Pancreas (tissue), 10 donors: ENCODE data around the gene TBX2. TPM values are rescaled to one million over a fixed set of nuclear protein-coding genes. Genes with fewer than 3 reads are reported as not detected.

Experiments used
- ATAC-seq, 4 donors: fragments of 200-7000 bp; cut with Tn5 transposase; one replicate each; pipeline versions ENCODE4 v1.8.0 to v1.9.1; 2020; ENCODE audit warnings: mild to moderate bottlenecking in 4 of 4, moderate library complexity in 4 of 4
- DNase-seq, 6 donors: peaks; one replicate each; pipeline ENCODE4 v3.0.0-alpha.2; 2020
- FAIRE-seq: peaks from 2 replicates; lab custom pipeline; 2012; peaks lifted over from hg19 to GRCh38; lab: Jason Lieb, UNC
- H3K27ac ChIP-seq, 4 donors: fragments of 200-600 bp; sonication (generic); 1 replicate in 3 of 4; 2 replicates in 1 of 4; pipeline versions ENCODE4 v1.5.0 to v1.8.0; 2020
- H3K27me3 ChIP-seq, 4 donors: fragments of 200-600 bp; one replicate each; pipeline ENCODE4 v1.8.0; 2021
- H3K36me3 ChIP-seq, 3 donors: fragments of 200-600 bp; sonication (generic) in 1 of 3; one replicate each; pipeline versions ENCODE4 v1.5.0 to v1.8.0; 2020 to 2021
- H3K4me1 ChIP-seq, 3 donors: fragments of 200-600 bp; one replicate each; pipeline ENCODE4 v1.8.0; 2021
- H3K4me3 ChIP-seq, 4 donors: fragments of 200-600 bp; sonication (generic) in 2 of 4; one replicate each; pipeline versions ENCODE4 v1.5.0 to v1.8.0; 2020 to 2021
- H3K9me3 ChIP-seq, 4 donors: fragments of 200-600 bp; one replicate each; pipeline ENCODE4 v1.8.0; 2021
- WGBS, 2 donors: extraction: QIAGEN DNeasy Blood & Tissue Kit; methylation state at CpG; one replicate each; pipeline ENCODE4 v1.1.7; 2013; 5-methylcytosine and 5-hydroxymethylcytosine counted together
- intact Hi-C, 3 donors: fragments of 100-400 bp; cut with DNase I; formaldehyde crosslinking; loops; one replicate each; pipeline versions ENCODE4 v1.11.1 to v1.14.2; 2022
- polyA plus RNA-seq, 2 donors: library from polyadenylated mRNA; stranded (reverse); fragments of 200-250 nt; gene quantifications; one replicate each; pipeline ENCODE4 v1.2.3, GENCODE V29; 2013
- total RNA-seq, 6 donors: library from RNA; stranded (reverse); fragmentation: NEBNext Ultra II Directional in 4 of 6; extraction: Animal tissue kit (Norgen Biotek cat#: 25700) in 4 of 6; gene quantifications; one replicate each; pipeline versions ENCODE4 v1.2.1 to v1.2.4, GENCODE V29; 2021 to 2023
- TF ChIP-seq, protein P1 (sequence below), 4 donors: fragments of 200-600 bp; sonication (generic) in 3 of 4; IDR thresholded peaks; one replicate each; pipeline versions ENCODE4 v1.5.0 to v1.8.0; 2021; ENCODE audit warnings: antibody characterized with exemption in 4 of 4
- donor health status: healthy with polysubstance abuse.
- donor health status: DM: no; HTN: no; CAD: no; lungs with moderate emphysema.
- donor health status: DM: no; HTN: no; CAD: no.
- donor health status: control.
- donor health status: control.
- donor health status: Bipolar disorder and iron deficiency.
- donor health status: DM: yes; HTN: yes; CAD: no.
- donor health status: DM: no; HTN: no; CAD: no.
- donor health status: DM: no; HTN: no; CAD: no.
- donor health status: DM: yes; HTN: yes; CAD: no.

The TBX2 gene
- total and polyA plus RNA-seq, 8 donors, result 1.2 to 12.1 (median 2.7) TPM

DNA sequence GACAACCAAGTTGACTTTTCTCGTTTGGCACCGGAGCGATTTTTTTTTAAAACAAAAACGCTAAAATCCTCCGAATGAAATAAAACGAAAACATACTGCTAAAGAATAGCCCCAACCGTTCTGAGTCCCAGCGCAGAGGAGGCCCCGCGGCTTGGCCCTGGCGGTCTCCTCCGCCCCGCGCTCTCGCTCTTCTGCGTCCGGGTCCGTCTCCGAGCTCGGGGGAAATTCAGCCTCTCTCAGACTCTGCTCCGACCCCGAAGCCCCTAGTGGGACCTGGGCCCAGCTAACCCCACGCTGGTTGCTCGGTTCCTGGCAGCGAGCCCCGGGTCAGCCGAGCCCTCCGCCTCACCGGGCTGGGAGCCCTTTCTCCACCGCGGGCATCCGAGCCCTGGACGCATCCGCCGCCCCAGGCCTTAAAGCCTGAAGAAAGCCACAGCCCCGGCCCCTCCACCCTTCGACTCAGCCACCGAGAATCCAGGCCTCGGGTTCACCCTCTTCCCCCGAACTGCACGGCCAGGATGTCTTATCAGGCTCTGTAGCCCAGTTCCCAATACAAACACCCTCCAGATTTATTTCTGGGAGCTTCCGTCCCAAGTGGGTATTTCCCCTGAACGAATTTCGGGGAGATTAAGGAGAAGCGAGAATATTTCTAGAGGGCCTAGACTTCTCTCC is 1.2 kb downstream of the TBX2 start:
- Histone ChIP-seq H3K4me3 (peak overlapping the region; percentile 3 to 62 (median 28)), H3K9me3 (no peaks in the 10 kb centered on the region), H3K27me3 (peaks cover 0 to 49% (median 11%) of the 10 kb centered on the region in 4 donors), H3K36me3 (no peaks in the 10 kb centered on the region), H3K27ac (no peak overlapping the region), H3K4me1 (peaks cover 0 to 25% (median 13%) of the 10 kb centered on the region in 3 donors)
- WGBS, 2 donors, result 9% methylated on average over 45 of the region's 45 CpGs
- TF ChIP-seq, protein P1, sequence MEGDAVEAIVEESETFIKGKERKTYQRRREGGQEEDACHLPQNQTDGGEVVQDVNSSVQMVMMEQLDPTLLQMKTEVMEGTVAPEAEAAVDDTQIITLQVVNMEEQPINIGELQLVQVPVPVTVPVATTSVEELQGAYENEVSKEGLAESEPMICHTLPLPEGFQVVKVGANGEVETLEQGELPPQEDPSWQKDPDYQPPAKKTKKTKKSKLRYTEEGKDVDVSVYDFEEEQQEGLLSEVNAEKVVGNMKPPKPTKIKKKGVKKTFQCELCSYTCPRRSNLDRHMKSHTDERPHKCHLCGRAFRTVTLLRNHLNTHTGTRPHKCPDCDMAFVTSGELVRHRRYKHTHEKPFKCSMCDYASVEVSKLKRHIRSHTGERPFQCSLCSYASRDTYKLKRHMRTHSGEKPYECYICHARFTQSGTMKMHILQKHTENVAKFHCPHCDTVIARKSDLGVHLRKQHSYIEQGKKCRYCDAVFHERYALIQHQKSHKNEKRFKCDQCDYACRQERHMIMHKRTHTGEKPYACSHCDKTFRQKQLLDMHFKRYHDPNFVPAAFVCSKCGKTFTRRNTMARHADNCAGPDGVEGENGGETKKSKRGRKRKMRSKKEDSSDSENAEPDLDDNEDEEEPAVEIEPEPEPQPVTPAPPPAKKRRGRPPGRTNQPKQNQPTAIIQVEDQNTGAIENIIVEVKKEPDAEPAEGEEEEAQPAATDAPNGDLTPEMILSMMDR (IDR thresholded peaks at IDR 0.05), result no peak
- DNase-seq, result peak in 1 of 6 donors; percentile 78
- no peak for ATAC-seq
- FAIRE-seq, result no peak
- intact Hi-C loops, result no loop called here

- intact Hi-C loops, result no loop called here
- peaks cover 0 to 25% (median 13%) of the 10 kb centered on the region in 3 donors for H3K4me1 ChIP-seq
- no peak for FAIRE-seq
Observed at GRCh38 chr17:61401389-61402072, 1.9 kb downstream of the TBX2 start.

DNA sequence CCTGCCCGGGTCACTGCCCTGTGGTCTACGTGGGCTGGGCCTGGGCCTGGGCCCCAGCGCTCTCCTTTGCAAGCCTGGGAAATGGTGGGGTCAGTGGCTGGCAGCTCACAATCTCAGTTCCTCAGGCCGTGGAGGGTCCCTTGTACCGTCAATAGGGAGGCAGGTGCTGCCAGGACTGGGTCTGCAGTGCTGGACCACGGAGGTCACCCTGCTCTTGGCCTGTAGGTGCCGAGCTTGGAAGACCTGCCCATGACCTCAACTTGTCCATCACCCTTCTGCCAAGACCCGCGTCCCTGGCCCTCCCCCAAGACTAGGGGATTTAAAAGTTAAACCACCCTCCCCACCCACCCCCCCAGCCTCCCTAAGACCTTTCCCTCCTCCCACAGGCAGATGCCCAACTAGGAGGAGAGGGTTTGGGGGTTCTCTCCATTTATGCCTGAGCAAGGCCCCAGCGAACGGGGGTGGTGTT is 2.5 kb downstream of the TBX2 start:
- peaks cover 0 to 43% (median 8%) of the 10 kb centered on the region in 4 donors for H3K27me3 ChIP-seq
- no peak for FAIRE-seq
- 30 to 31% methylated on average over 11 of the region's 11 CpGs for WGBS, 2 donors

More at GRCh38 chr17:61401389-61402072, 1.9 kb downstream of the TBX2 start:
- peak in 1 of 6 donors; percentile 51 for DNase-seq
- Histone ChIP-seq H3K36me3 (no peaks in the 10 kb centered on the region), H3K27ac (peak overlapping the region in 1 of 4 donors; percentile 4), H3K27me3 (peaks cover 0 to 43% (median 8%) of the 10 kb centered on the region in 4 donors), H3K4me3 (peak overlapping the region in 2 of 4 donors; percentile 43 to 62), H3K9me3 (no peaks in the 10 kb centered on the region)
- WGBS, 2 donors, result 32 to 33% methylated on average over 25 of the region's 25 CpGs
- no peak for ATAC-seq
- TF ChIP-seq, protein P1 (IDR thresholded peaks at IDR 0.05), result no peak

DNA sequence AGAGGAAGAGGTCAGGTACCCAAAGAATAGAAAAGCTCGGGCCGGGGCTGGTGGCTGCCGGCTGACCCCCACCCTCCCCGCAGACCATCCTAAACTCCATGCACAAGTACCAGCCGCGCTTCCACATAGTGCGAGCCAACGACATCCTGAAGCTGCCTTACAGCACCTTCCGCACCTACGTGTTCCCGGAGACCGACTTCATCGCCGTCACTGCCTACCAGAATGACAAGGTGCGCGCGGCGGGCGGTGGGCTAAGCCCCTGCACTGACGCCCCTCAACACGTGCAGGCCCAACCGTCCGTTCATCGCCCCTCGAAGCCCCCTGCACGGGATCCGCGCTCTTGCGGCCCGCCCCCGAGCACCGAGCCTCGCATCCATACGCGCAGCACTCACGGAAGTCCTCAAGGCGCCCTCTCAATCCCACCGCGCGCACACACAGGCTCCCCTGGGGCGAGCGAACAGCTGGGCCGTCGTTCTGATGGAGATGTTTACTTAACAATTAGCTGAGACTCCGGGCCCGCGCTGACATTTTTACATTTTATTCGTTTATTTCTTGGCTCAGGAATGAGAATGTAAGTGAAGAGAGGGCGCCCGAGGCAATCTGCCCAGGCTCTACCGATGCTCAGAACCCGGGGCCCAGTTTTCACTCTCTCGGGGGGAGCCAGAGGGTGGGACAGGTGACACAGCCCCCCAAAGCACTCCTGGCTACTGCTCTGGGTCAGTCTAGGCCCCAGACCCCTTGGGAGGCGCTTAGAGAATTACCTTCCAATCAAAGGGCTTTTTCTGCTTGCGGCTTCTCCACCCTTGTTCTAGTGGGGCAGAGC is 3.5 kb downstream of the TBX2 start:
- H3K27ac ChIP-seq, result peak overlapping the region in 1 of 4 donors; percentile 15
- WGBS, 2 donors, result 11 to 14% methylated on average over 54 to 55 of the region's 55 CpGs
- DNase-seq (peak in 2 of 6 donors; percentile 45 to 54), FAIRE-seq (no peak), ATAC-seq (no peak)
- no peaks in the 10 kb centered on the region for H3K9me3 ChIP-seq
- TF ChIP-seq, protein P1 (IDR thresholded peaks at IDR 0.05), result no peak
- intact Hi-C loops, result no loop called here
- peaks cover 0 to 16% (median 6%) of the 10 kb centered on the region in 3 donors for H3K4me1 ChIP-seq
- peaks cover 0 to 40% (median 8%) of the 10 kb centered on the region in 4 donors for H3K27me3 ChIP-seq
- H3K36me3 ChIP-seq, result no peaks in the 10 kb centered on the region
- no peak overlapping the region for H3K4me3 ChIP-seq

More for the DNA sequence above, 2.5 kb downstream of the TBX2 start:
- ATAC-seq, result no peak
- intact Hi-C loops, result no loop called here
- Histone ChIP-seq H3K4me1 (peaks cover 0 to 20% (median 13%) of the 10 kb centered on the region in 3 donors), H3K36me3 (no peaks in the 10 kb centered on the region), H3K9me3 (no peaks in the 10 kb centered on the region), H3K4me3 (peak overlapping the region in 1 of 4 donors; percentile 14), H3K27ac (peak overlapping the region in 1 of 4 donors; percentile 4)
- TF ChIP-seq, protein P1 (IDR thresholded peaks at IDR 0.05), result no peak
- DNase-seq, result peak in 1 of 6 donors; percentile 44
